HG03378 (cell line): ENCODE data around the gene LIMS2.

ENCODE experiments used
- ATAC-seq: cut with Tn5 transposase; IDR thresholded peaks from one replicate; pipeline ENCODE4 v1.9.1; 2021; ENCODE audit warnings: mild to moderate bottlenecking, moderate library complexity; ENCODE audit not compliant: unreplicated experiment

The LIMS2 gene

GRCh38 chr2:127674241-127675209 lies 805 bp downstream of the LIMS2 start:
- ATAC-seq, result no peak

- ATAC-seq, result no peak
These were observed 1.9 kb downstream of the LIMS2 start for GRCh38 chr2:127673291-127674069.

GRCh38 chr2:127672341-127673224 lies 2.7 kb downstream of the LIMS2 start:
- ATAC-seq, result no peak

- no peak for ATAC-seq
These were observed 3.6 kb downstream of the LIMS2 start for GRCh38 chr2:127671557-127672302.

GRCh38 chr2:127670957-127671290 lies 4.4 kb downstream of the LIMS2 start:
- ATAC-seq, result no peak

GRCh38 chr2:127670055-127670956 lies 5.0 kb downstream of the LIMS2 start:
- no peak for ATAC-seq

- ATAC-seq, result no peak
These were observed 6.3 kb downstream of the LIMS2 start for GRCh38 chr2:127669056-127669455.

- no peak for ATAC-seq
These were observed 9.9 kb downstream of the LIMS2 start for GRCh38 chr2:127665267-127665893.

- no peak for ATAC-seq
These were observed 10.5 kb downstream of the LIMS2 start for GRCh38 chr2:127664895-127665225.

GRCh38 chr2:127664065-127664894 lies 11.1 kb downstream of the LIMS2 start:
- ATAC-seq, result no peak

- no peak for ATAC-seq
These were observed 11.7 kb downstream of the LIMS2 start for GRCh38 chr2:127663566-127664064.

- no peak for ATAC-seq
These were observed 12.3 kb downstream of the LIMS2 start for GRCh38 chr2:127662937-127663565.

- ATAC-seq, result no peak
These were observed 13.3 kb downstream of the LIMS2 start for GRCh38 chr2:127661949-127662510.

GRCh38 chr2:127661072-127661649 lies 14.2 kb downstream of the LIMS2 start:
- ATAC-seq, result no peak

- no peak for ATAC-seq
These were observed 15.1 kb downstream of the LIMS2 start for GRCh38 chr2:127660291-127660578.

- no peak for ATAC-seq
These were observed 15.7 kb downstream of the LIMS2 start for GRCh38 chr2:127659408-127660290.
